Middle frontal gyrus (tissue), 1 donor: ENCODE data around the gene FRMPD2.
"Not testable (repeated sequence)": the region's sequence is repeated elsewhere in the genome, so short reads cannot be mapped to it uniquely, and the experiment has no call there.

Source experiments
- DNase-seq: peaks from one replicate; pipeline ENCODE4 v3.0.0-alpha.2; 2015; ENCODE audit warnings: low spot score; ENCODE audit errors: extremely low spot score

The FRMPD2 gene

DNA sequence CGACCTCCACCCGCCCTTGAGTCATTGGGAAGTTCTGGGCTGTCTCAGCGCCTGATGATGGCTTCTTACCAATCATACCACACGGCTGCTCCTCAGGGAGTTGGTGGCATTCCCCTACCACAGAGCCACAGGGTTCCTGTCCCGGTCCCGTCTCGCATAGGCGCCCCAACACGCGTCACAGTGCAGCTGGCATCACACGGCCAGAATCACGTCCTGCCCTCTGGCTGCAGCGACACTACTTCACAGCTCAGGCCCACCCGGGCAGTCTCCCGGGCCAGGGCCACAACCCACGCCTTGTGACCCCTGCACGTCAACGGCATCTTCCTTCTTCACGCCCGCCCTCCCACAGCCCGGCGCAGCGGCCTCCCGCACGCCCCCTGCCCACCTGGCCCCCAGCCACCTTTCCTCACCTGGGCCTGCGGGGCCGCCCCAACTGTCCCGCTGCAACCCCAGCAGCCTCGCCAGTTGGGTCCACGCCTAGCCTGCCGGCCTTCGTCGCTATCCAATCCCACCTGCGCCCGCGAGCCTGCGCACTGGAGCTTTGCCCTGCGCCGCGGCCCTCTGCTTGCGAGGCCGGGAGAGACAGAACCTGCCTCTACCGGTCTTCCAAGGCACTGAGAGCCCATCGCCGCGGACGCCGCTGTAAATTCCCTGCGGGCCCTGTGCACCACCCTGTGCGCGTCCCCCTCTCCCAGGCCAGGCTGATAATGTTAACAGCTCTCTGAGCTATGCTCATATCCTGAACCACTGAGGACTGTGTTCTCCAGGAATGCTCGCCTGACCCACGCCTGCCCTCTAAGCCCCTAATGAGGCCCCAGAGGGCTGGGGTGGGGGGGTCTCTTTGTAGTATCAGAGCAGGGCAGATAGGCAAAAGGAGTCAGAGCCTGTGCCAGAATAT lies 134.3 kb downstream of the FRMPD2 start:
- not testable (repeated sequence) for DNase-seq

DNA sequence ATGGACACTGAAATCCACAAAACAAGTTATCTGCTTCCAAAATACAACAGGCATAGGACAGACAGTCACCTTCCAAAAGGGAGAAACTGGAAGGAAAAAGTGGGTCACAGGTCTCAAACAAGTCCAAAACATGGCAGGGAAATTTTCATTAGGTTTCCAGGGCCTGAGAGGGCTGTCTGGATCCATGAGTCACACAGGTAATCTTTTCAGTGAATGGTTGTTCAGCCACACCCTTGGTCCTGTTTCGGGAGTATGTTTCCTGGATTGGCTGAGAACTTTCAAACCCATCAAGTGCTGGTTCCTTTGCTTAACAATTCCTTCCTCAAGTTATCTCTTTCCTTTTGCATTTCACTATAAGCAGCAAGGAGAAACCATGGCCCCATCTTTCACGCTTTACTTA lies 145.5 kb downstream of the FRMPD2 start:
- DNase-seq, result not testable (repeated sequence)

DNA sequence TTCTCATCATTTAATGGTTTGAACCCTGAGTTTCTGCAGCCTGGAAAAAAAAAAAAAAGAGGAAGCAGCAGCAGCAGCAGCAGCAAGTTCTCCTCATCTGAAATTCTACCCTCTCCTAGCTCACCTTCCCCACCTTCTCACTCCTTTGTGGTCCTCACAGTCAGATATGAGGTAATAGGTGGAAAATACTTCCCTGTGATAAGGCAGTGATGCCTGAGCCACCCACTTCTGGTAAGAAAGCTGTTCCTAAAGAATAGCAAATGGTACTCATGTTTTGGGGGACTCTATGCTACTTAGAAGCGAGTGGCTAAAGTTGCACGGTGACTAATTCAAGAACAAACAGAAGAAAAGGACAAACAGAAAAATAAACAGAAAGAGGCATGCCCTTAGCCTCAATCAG lies 148.2 kb downstream of the FRMPD2 start:
- DNase-seq, result not testable (repeated sequence)

DNA sequence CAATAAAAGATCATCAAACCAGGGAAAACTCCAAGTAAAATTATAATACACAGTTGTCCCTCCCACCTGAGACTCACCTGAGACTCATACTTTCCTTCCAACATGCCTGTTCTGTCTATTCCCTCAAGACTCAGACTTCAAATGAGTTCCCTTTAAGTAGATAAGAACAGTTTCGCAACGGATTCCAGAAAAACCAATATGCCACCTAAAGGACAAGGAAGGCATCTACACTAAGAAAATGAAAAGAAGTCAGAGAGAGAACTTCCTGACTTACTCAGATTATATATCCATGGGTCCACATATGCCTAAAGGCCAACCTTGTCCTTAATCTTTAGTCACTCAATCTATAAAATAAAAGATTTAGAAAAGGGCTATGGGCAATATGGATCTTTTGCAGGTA lies 148.9 kb downstream of the FRMPD2 start:
- not testable (repeated sequence) for DNase-seq

DNA sequence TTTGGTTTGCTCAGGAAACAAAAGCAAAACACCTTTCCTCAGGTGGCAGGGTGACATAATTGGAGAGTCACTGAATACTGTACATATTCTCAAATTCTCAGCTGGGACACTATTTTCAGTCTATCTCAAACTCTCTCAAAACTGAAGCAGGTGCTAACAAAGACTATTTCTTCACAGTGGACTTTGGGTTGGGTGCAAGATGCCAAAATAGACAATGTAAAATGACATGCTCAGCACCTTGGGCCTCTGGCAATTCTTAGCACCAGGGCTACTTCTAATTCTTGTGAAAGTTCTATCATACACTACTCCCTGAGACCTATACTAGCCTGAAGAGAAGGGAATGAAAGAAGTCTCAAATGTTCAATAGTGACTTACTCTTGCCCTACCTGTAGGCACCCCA lies 151.9 kb downstream of the FRMPD2 start:
- DNase-seq, result not testable (repeated sequence)

DNA sequence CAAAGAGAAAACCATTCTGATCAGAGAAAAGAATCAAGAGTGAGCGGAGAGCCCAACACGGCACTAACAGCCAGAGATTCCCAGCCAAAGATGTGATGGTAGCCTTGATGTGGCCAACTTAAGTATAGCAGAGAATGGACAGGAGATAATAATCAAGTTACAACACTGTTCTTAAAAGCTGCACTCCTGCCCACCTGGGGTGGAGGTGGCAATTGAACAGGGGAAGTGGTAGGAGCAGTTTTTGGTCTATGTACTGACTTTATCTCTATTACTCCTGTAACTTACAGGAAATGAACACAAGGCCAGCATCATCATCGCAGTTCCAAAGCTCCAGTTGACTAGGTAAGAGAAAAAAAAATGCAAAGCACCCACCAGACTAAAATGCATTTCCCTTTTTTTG lies 164.2 kb downstream of the FRMPD2 start:
- not testable (repeated sequence) for DNase-seq
